ENCODE data around the gene CATSPERE.

CATSPERE gene

GRCh38 chr1:244461245-244462071 lies at the start of gene CATSPERE:
TSS of gene CATSPERE (plus strand) at chr1:244461273. CDS start at chr1:244461430, 157 bp downstream.
- peak; percentile 76 for DNase-seq

GRCh38 chr1:244412176-244412575 lies 48.9 kb upstream of the CATSPERE start:
- DNase-seq, result no peak

GRCh38 chr1:244413736-244414135 lies 47.3 kb upstream of the CATSPERE start:
- no peak for DNase-seq

GRCh38 chr1:244414543-244414942 lies 46.5 kb upstream of the CATSPERE start:
- DNase-seq, result no peak

GRCh38 chr1:244419024-244419423 lies 42.0 kb upstream of the CATSPERE start:
- no peak for DNase-seq

- no peak for DNase-seq
These were observed 38.9 kb upstream of the CATSPERE start for GRCh38 chr1:244422174-244422573.

GRCh38 chr1:244424649-244425334 lies 36.3 kb upstream of the CATSPERE start:
- DNase-seq, result no peak

GRCh38 chr1:244427647-244428046 lies 33.4 kb upstream of the CATSPERE start:
- no peak for DNase-seq

GRCh38 chr1:244429818-244430217 lies 31.3 kb upstream of the CATSPERE start:
- no peak for DNase-seq

GRCh38 chr1:244431166-244431565 lies 29.9 kb upstream of the CATSPERE start:
- no peak for DNase-seq

- DNase-seq, result peak; percentile 40
These were observed 25.4 kb upstream of the CATSPERE start for GRCh38 chr1:244435562-244436205.

GRCh38 chr1:244436336-244437085 lies 24.6 kb upstream of the CATSPERE start:
- DNase-seq, result no peak

GRCh38 chr1:244437086-244437468 lies 24.0 kb upstream of the CATSPERE start:
- no peak for DNase-seq

- no peak for DNase-seq
These were observed 21.6 kb upstream of the CATSPERE start for GRCh38 chr1:244439391-244440032.

- no peak for DNase-seq
These were observed 18.2 kb upstream of the CATSPERE start for GRCh38 chr1:244442850-244443249.

- no peak for DNase-seq
These were observed 16.2 kb upstream of the CATSPERE start for GRCh38 chr1:244444854-244445253.

- DNase-seq, result no peak
These were observed 15.5 kb upstream of the CATSPERE start for GRCh38 chr1:244445320-244446181.

- DNase-seq, result no peak
These were observed 14.0 kb upstream of the CATSPERE start for GRCh38 chr1:244447024-244447423.

- no peak for DNase-seq
These were observed 13.5 kb upstream of the CATSPERE start for GRCh38 chr1:244447552-244447951.

GRCh38 chr1:244448279-244449036 lies 12.6 kb upstream of the CATSPERE start:
- no peak for DNase-seq

Measured in stimulated activated CD4-positive, alpha-beta T cell treated with anti-CD3 and anti-CD28 coated beads, Interleukin-1b, Interleukin-23, amount 100 ng/mL, for 48 hours (primary cell).